ENCODE measurements around the gene PDE4D. TPM values are rescaled to one million over a fixed set of nuclear protein-coding genes. Genes with fewer than 3 reads are reported as not detected.
"Not testable (repeated sequence)": the region's sequence is repeated elsewhere in the genome, so short reads cannot be mapped to it uniquely, and the experiment has no call there.

Gene PDE4D
- total and polyA plus RNA-seq, 12 donors = 1.2 to 18.9 (median 2.1) TPM

DNA sequence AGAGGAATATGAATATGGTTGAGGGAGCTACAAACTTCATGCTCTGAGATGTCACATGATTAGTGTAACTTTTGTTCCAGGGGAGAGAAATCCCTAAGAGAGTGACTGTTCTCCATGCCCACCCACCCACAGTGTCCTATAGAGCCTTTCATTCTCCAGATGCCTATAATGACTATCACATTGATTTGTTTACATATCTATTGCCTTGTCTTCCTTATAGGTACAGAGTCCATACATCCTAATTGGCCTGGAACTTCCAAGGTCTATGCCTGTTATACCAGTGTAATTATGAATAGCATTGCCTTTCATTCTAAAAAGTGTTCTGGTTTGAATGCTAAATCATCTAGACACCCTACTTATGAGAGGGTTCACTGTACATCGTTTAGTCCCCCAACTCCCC is 835.3 kb downstream of the PDE4D start:
- no peak overlapping the region for H3K27ac ChIP-seq
- no peaks in the 10 kb centered on the region for H3K9me3 ChIP-seq (replicated peaks in 1 of 3)
- 74 to 92% (median 82%) methylated on average over 1 of the region's 1 CpG for WGBS, 4 donors
- intact Hi-C loops (cut with DNase I) = loop anchor here in 1 of 2 donors (10.0 kb wide), 1 partner anchor 97 kb away; no protein-coding TSS in a partner anchor
- H3K4me1 ChIP-seq (replicated peaks in 1 of 2) = peaks cover 0 to 2% of the 10 kb centered on the region in 2 donors
- no peaks in the 10 kb centered on the region for H3K27me3 ChIP-seq
- H3K4me3 ChIP-seq = no peak overlapping the region
- H3K36me3 ChIP-seq (replicated peaks in 1 of 2) = no peaks in the 10 kb centered on the region
- no peak for DNase-seq
- TF ChIP-seq POLR2A (IDR thresholded peaks at IDR 0.05) = no peak
- TF ChIP-seq, protein P1, sequence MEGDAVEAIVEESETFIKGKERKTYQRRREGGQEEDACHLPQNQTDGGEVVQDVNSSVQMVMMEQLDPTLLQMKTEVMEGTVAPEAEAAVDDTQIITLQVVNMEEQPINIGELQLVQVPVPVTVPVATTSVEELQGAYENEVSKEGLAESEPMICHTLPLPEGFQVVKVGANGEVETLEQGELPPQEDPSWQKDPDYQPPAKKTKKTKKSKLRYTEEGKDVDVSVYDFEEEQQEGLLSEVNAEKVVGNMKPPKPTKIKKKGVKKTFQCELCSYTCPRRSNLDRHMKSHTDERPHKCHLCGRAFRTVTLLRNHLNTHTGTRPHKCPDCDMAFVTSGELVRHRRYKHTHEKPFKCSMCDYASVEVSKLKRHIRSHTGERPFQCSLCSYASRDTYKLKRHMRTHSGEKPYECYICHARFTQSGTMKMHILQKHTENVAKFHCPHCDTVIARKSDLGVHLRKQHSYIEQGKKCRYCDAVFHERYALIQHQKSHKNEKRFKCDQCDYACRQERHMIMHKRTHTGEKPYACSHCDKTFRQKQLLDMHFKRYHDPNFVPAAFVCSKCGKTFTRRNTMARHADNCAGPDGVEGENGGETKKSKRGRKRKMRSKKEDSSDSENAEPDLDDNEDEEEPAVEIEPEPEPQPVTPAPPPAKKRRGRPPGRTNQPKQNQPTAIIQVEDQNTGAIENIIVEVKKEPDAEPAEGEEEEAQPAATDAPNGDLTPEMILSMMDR (IDR thresholded peaks at IDR 0.05) = no peak

GRCh38 chr5:59056599-59056998 is 836.9 kb downstream of the PDE4D start:
- not testable (repeated sequence) for H3K4me1 ChIP-seq (replicated peaks in 1 of 2); H3K36me3 ChIP-seq (replicated peaks in 1 of 2); DNase-seq; H3K27ac ChIP-seq; H3K4me3 ChIP-seq; H3K9me3 ChIP-seq (replicated peaks in 1 of 3); H3K27me3 ChIP-seq
- intact Hi-C loops (cut with DNase I) = loop anchor here in 1 of 2 donors (10.0 kb wide), 1 partner anchor 98 kb away; no protein-coding TSS in a partner anchor
- 79 to 89% (median 84%) methylated on average over 3 of the region's 3 CpGs for WGBS, 4 donors

- no peaks in the 10 kb centered on the region for H3K36me3 ChIP-seq (replicated peaks in 1 of 2)
- intact Hi-C loops (cut with DNase I) = loop anchor here in 1 of 2 donors (10.0 kb wide), 1 partner anchor 99 kb away; no protein-coding TSS in a partner anchor
- TF ChIP-seq, protein P1 (IDR thresholded peaks at IDR 0.05) = no peak
- TF ChIP-seq POLR2A (IDR thresholded peaks at IDR 0.05) = no peak
- no peak overlapping the region for H3K27ac ChIP-seq
- no peaks in the 10 kb centered on the region for H3K9me3 ChIP-seq (replicated peaks in 1 of 3)
- no peak overlapping the region for H3K4me3 ChIP-seq
- H3K4me1 ChIP-seq (replicated peaks in 1 of 2) = no peaks in the 10 kb centered on the region
- DNase-seq = no peak
- WGBS, 4 donors = 82 to 92% (median 88%) methylated on average over 9 of the region's 9 CpGs
- H3K27me3 ChIP-seq = no peaks in the 10 kb centered on the region
Measured at GRCh38 chr5:59055745-59056448, 837.6 kb downstream of the PDE4D start.

DNA sequence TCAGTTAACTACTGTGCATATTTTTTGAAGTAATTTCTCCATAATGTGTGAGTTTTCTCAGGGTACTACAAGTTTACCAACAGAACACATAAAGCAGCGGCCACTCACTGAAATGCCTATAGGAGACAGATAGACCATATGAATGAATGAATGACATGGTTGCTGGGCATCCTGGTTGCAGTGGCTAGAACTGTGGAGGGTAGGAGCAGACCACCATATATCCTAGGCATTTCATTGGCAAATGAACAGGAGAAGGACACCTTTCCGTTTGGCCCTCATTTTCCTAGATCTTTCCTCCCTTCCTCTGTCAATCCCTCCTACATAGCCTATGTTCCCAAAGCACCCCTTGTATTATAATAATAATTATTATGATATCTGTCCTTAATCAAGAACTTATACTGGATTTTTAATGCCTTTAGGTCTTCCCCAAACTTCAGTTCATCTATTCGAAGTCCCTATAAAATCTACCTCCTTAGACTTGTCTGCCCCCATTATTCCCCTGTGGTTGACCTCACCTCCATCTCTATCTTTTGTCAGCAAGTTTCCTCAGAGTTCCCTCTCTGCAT is 838.5 kb downstream of the PDE4D start:
- no peaks in the 10 kb centered on the region for H3K27me3 ChIP-seq
- 81 to 94% (median 89%) methylated on average over 3 of the region's 3 CpGs for WGBS, 4 donors

More for the DNA sequence above, 838.5 kb downstream of the PDE4D start:
- H3K27ac ChIP-seq = no peak overlapping the region
- no peak overlapping the region for H3K4me3 ChIP-seq
- no peak for DNase-seq
- H3K36me3 ChIP-seq (replicated peaks in 1 of 2) = no peaks in the 10 kb centered on the region
- no peaks in the 10 kb centered on the region for H3K9me3 ChIP-seq (replicated peaks in 1 of 3)
- intact Hi-C loops (cut with DNase I) = loop anchor here in 1 of 2 donors (10.0 kb wide), 1 partner anchor 100 kb away; no protein-coding TSS in a partner anchor
- H3K4me1 ChIP-seq (replicated peaks in 1 of 2) = no peaks in the 10 kb centered on the region
- TF ChIP-seq, protein P1 (IDR thresholded peaks at IDR 0.05) = no peak
- no peak for TF ChIP-seq POLR2A (IDR thresholded peaks at IDR 0.05)
